Activated naive CD4-positive, alpha-beta T cell treated with anti-CD3 and anti-CD28 coated beads for 36 hours (primary cell): Measurements from ENCODE around the gene BCL11B. TPM values are rescaled to one million over a fixed set of nuclear protein-coding genes. Genes with fewer than 3 reads are reported as not detected.

ENCODE experiments used
- CTCF ChIA-PET: fragments of 350-600 bp; sonication (Branson Sonifier 250); formaldehyde crosslinking; loops from one replicate; lab custom pipeline; 2021; ENCODE audit warnings: antibody characterized with exemption; lab: Charles Lee
- DNase-seq: peaks from one replicate; pipeline ENCODE4 v3.0.0-alpha.2; 2020
- H3K27ac Mint-ChIP-seq: one replicate; pipeline ENCODE4 v1.8.0; 2021; ENCODE audit warnings: mild to moderate bottlenecking, mixed read lengths
- H3K27me3 Mint-ChIP-seq: one replicate; pipeline ENCODE4 v1.8.0; 2021; ENCODE audit warnings: low read depth, mixed read lengths
- H3K36me3 Mint-ChIP-seq: one replicate; pipeline ENCODE4 v1.8.0; 2021; ENCODE audit warnings: low read depth, mixed read lengths
- H3K4me1 Mint-ChIP-seq: one replicate; pipeline ENCODE4 v1.8.0; 2021; ENCODE audit warnings: low read depth, mixed read lengths
- H3K4me3 Mint-ChIP-seq: one replicate; pipeline ENCODE4 v1.8.0; 2021; ENCODE audit warnings: mild to moderate bottlenecking, moderate library complexity, mixed read lengths
- H3K9me3 Mint-ChIP-seq: one replicate; pipeline ENCODE4 v1.8.0; 2021; ENCODE audit warnings: mixed read lengths
- intact Hi-C: fragments of 100-400 bp; cut with micrococcal nuclease; formaldehyde crosslinking; loops from one replicate; pipeline ENCODE4 v1.15.1; 2023
- total RNA-seq, 2 experiments: library from RNA; stranded (reverse); gene quantifications; one replicate each; pipeline ENCODE4 v1.2.3, GENCODE V29; 2021

The BCL11B gene
- total RNA-seq, 2 experiments from 2014 or later: 71.7 to 71.9 TPM

DNA sequence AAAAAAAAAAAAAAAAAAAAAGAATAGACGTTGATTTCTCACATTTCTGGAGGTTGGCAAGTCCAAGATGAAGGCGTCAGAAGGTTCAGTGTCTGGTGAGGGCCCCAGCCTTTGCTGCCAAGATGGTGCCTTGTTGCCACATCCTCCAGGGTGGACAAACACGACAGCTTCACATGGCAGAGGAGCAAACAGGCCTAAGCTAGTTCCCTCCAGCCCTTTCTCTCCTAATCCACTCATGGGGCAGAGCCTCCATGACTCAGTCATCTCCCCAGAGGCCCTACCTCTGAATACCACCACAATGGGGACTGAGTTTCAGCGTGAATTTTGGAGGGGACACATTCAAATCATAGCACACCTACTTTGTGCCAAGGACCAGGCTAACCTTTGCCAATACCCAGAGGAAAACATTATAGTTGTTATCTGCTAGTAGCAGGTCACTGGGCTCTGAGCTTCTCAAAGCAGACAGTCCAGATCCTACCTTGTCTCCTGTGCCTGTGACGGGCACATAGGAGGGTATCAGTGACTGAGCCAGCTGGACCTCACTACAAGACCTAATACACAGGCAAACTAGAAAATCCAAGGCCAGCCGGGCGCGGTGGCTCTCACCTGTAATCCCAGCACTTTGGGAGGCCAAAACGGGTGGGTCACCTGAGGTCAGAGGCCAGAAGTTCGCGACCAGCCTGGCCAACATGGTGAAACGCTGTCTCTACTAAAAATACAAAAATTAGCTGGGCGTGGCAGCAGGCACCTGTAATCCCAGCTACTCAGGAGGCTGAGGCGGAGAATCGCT lies 10.5 kb upstream of the BCL11B start:
- Mint-ChIP-seq H3K27ac (no peak overlapping the region), H3K36me3 (no peaks in the 10 kb centered on the region), H3K4me1 (peaks cover 30% of the 10 kb centered on the region), H3K27me3 (no peaks in the 10 kb centered on the region), H3K4me3 (no peak overlapping the region), H3K9me3 (no peaks in the 10 kb centered on the region)
- no peak for DNase-seq
- intact Hi-C loops: no loop called here
- CTCF ChIA-PET: no interaction called here

GRCh38 chr14:99281396-99281795 lies 9.4 kb upstream of the BCL11B start:
- Mint-ChIP-seq H3K4me3 (no peak overlapping the region), H3K4me1 (peaks cover 32% of the 10 kb centered on the region), H3K27ac (no peak overlapping the region), H3K9me3 (no peaks in the 10 kb centered on the region), H3K36me3 (no peaks in the 10 kb centered on the region), H3K27me3 (no peaks in the 10 kb centered on the region)
- CTCF ChIA-PET: no interaction called here
- DNase-seq: no peak
- intact Hi-C loops: no loop called here

GRCh38 chr14:99280852-99281251 lies 8.9 kb upstream of the BCL11B start:
- CTCF ChIA-PET: interaction anchor here (0.8 kb wide), 1 partner anchor 39 kb away, joined by 4 read pairs; no protein-coding TSS in a partner anchor
- intact Hi-C loops: no loop called here
- Mint-ChIP-seq H3K4me3 (no peak overlapping the region), H3K27ac (no peak overlapping the region), H3K36me3 (no peaks in the 10 kb centered on the region), H3K27me3 (no peaks in the 10 kb centered on the region), H3K9me3 (no peaks in the 10 kb centered on the region), H3K4me1 (peaks cover 34% of the 10 kb centered on the region)
- DNase-seq: no peak

GRCh38 chr14:99280066-99280731 lies 8.2 kb upstream of the BCL11B start:
- Mint-ChIP-seq H3K9me3 (no peaks in the 10 kb centered on the region), H3K27ac (no peak overlapping the region), H3K27me3 (no peaks in the 10 kb centered on the region), H3K36me3 (no peaks in the 10 kb centered on the region), H3K4me1 (peaks cover 38% of the 10 kb centered on the region), H3K4me3 (no peak overlapping the region)
- CTCF ChIA-PET: interaction anchor here (0.8 kb wide), 1 partner anchor 40 kb away, joined by 4 read pairs; no protein-coding TSS in a partner anchor
- intact Hi-C loops: no loop called here
- DNase-seq: no peak

DNA sequence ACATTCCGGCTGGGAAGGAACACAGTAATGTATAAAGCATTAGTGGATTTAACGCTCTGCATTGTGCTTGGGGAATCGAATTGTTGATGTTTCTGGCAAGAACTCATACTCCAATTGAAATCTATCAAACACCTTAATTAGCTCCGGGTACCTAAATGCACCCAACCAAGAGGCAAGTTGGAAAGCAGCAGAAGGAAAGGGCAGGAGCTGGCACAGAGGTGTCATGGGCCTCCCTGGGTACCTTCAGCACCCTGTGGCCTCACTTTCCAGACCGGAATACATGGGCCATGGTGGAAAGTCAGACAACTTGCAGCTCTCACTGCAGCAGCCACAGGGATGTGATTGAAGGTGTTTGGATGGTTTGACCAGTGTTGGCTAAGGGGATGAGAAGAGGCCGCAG lies 6.8 kb upstream of the BCL11B start:
- CTCF ChIA-PET: interaction anchor here (0.5 to 1.2 kb wide), 5 partner anchors 41 to 1060 kb away, joined by 3 to 4 read pairs (median 3); no protein-coding TSS in a partner anchor

DNA sequence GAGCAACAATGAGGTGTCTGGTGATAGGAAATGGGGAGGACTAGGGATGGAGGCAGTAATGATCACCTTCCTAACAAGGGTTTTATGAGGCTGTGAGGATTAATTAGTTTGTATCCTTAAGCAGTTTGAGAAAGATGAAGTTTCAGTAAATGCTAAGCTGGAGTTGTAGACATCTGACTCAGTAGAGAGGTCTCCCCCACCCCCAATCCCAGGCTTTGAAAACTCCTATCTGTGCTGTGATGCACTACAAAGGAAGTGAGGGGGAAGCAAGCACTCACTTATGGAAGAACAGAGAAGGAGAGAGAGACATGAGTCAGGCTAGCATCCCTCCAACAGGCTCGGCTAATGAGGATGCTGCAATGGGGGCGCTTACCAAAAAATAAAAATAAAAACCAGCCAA lies 5.5 kb upstream of the BCL11B start:
- Mint-ChIP-seq H3K4me1 (peaks cover 46% of the 10 kb centered on the region), H3K27ac (no peak overlapping the region)
- CTCF ChIA-PET: interaction anchor here (1.2 to 1.7 kb wide), 2 partner anchors 11 to 138 kb away, joined by 3 to 5 read pairs; no protein-coding TSS in a partner anchor

More for the DNA sequence above, 6.8 kb upstream of the BCL11B start:
- intact Hi-C loops: loop anchor here (10.0 kb wide), 2 partner anchors 574 to 786 kb away; partner anchors contain the start of gene EVL
- Mint-ChIP-seq H3K4me1 (peaks cover 45% of the 10 kb centered on the region), H3K4me3 (no peak overlapping the region), H3K9me3 (no peaks in the 10 kb centered on the region), H3K36me3 (no peaks in the 10 kb centered on the region), H3K27me3 (no peaks in the 10 kb centered on the region), H3K27ac (no peak overlapping the region)
- no peak for DNase-seq

DNA sequence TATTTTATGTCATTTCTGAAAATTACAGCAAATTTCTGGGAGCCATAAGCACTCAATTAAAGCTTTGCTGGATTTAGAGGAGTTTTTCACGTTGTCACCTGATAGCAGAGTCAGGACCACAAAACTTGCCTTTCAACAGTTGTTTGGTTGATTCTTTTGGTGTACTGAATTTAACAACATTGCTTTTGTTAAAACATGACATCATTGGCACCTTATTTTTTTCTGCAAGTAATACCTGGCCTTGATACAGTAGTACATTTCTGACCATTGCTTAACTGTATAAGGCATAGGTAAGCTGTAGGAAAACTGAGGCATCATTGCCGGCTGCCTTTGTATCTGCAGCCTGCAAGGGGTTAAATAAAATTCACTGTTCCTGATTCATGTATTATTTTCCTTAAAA lies 4.5 kb upstream of the BCL11B start:
- intact Hi-C loops: loop anchor here (10.0 kb wide), 2 partner anchors 572 to 788 kb away; partner anchors contain the start of gene EVL
- H3K4me1 Mint-ChIP-seq: peaks cover 47% of the 10 kb centered on the region
- H3K4me3 Mint-ChIP-seq: no peak overlapping the region

More for the DNA sequence above, 5.5 kb upstream of the BCL11B start:
- H3K4me3 Mint-ChIP-seq: no peak overlapping the region
- H3K9me3 Mint-ChIP-seq: no peaks in the 10 kb centered on the region
- H3K27me3 Mint-ChIP-seq: no peaks in the 10 kb centered on the region
- intact Hi-C loops: loop anchor here (1.0 to 10.0 kb wide), 3 partner anchors 138 to 787 kb away; partner anchors contain the start of gene EVL
- DNase-seq: peak; percentile 37
- no peaks in the 10 kb centered on the region for H3K36me3 Mint-ChIP-seq

GRCh38 chr14:99275222-99275584 lies 3.2 kb upstream of the BCL11B start:
- intact Hi-C loops: loop anchor here (10.0 kb wide), 2 partner anchors 570 to 790 kb away; partner anchors contain the start of gene EVL
- Mint-ChIP-seq H3K27ac (no peak overlapping the region), H3K4me3 (peak overlapping the region; percentile 83), H3K27me3 (no peaks in the 10 kb centered on the region), H3K9me3 (no peaks in the 10 kb centered on the region), H3K4me1 (peaks cover 36% of the 10 kb centered on the region), H3K36me3 (peaks cover 2% of the 10 kb centered on the region)
- CTCF ChIA-PET: interaction anchor here (0.7 kb wide), 1 partner anchor 782 kb away, joined by 4 read pairs; no protein-coding TSS in a partner anchor
- no peak for DNase-seq

More for the DNA sequence above, 4.5 kb upstream of the BCL11B start:
- CTCF ChIA-PET: interaction anchor here (1.7 kb wide), 1 partner anchor 10 kb away, joined by 5 read pairs; no protein-coding TSS in a partner anchor
- Mint-ChIP-seq H3K27me3 (no peaks in the 10 kb centered on the region), H3K9me3 (no peaks in the 10 kb centered on the region), H3K36me3 (peaks cover under 1% of the 10 kb centered on the region), H3K27ac (no peak overlapping the region)
- no peak for DNase-seq

- Mint-ChIP-seq H3K9me3 (no peaks in the 10 kb centered on the region), H3K27me3 (no peaks in the 10 kb centered on the region), H3K4me1 (peaks cover 36% of the 10 kb centered on the region), H3K4me3 (peak overlapping the region; percentile 96), H3K27ac (peak overlapping the region; percentile 90), H3K36me3 (peaks cover 6% of the 10 kb centered on the region)
- intact Hi-C loops: loop anchor here (5.0 to 10.0 kb wide), 4 partner anchors 570 to 1967 kb away; partner anchors contain the start of gene EVL
- peak; percentile 73 for DNase-seq
- CTCF ChIA-PET: interaction anchor here (0.6 to 0.7 kb wide), 2 partner anchors 29 to 782 kb away, joined by 3 to 4 read pairs; no protein-coding TSS in a partner anchor
Measured at GRCh38 chr14:99274346-99275221, 2.6 kb upstream of the BCL11B start.

DNA sequence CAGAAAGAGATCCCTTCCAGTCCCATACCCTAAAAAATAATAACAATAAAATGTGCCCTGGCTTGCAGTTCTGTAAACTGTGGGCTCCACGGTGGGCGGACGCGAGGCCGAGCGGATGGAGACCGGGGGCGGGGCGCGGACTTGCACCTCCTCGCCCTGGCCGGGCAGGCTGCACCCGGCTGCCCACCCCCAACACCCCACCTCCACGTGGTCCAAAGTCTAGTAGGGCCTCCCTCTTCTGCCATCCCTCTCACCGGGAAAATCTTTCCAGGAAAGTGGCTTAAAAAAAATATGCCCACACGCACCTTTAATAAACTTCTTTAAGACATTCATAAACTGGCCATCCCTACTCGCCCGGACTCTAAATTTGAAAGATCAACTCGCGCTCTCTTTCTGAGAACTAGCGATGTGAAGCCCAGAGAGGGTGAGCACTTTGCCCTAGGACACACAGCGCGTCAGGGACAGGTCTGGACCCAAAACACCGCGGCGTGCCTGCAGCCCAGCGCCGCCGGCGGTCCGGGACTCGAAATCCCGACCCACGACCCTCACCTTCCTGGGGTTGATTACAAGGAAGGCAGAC lies 1.9 kb upstream of the BCL11B start:
- CTCF ChIA-PET: interaction anchor here (0.9 kb wide), 1 partner anchor 79 kb away, joined by 3 read pairs; no protein-coding TSS in a partner anchor

More for the DNA sequence above, 1.9 kb upstream of the BCL11B start:
- Mint-ChIP-seq H3K4me1 (peaks cover 36% of the 10 kb centered on the region), H3K27ac (peak overlapping the region; percentile 90), H3K4me3 (peak overlapping the region; percentile 96), H3K9me3 (no peaks in the 10 kb centered on the region), H3K36me3 (peaks cover 12% of the 10 kb centered on the region), H3K27me3 (no peaks in the 10 kb centered on the region)
- intact Hi-C loops: loop anchor here (2.0 to 10.0 kb wide), 9 partner anchors 197 to 1967 kb away; partner anchors contain the start of gene EVL
- peak; percentile 43 for DNase-seq
